Fibroblast of lung (primary cell): Measurements from ENCODE around the gene GALNT18. TPM values are rescaled to one million over a fixed set of nuclear protein-coding genes. Genes with fewer than 3 reads are reported as not detected.

Experiments used
- DNase-seq, 2 donors: peaks; one replicate each; pipeline versions ENCODE4 v3.0.0 to v3.0.0-alpha.2; 2010; ENCODE audit warnings: low read depth in 2 of 2
- H2AFZ ChIP-seq: 2 replicates; pipeline ENCODE4 v1.5.1; 2012; ENCODE audit warnings: low read length, control low read depth, inconsistent platforms
- H3K27ac ChIP-seq: 2 replicates; pipeline ENCODE4 v1.5.1; 2011; ENCODE audit warnings: low read length, control low read depth; ENCODE audit not compliant: insufficient read depth
- H3K27me3 ChIP-seq: 2 replicates; pipeline ENCODE4 v1.5.1; 2011; ENCODE audit warnings: mild to moderate bottlenecking, low read length; ENCODE audit not compliant: control insufficient read depth, insufficient read depth
- H3K36me3 ChIP-seq: 2 replicates; pipeline ENCODE4 v1.5.1; 2011; ENCODE audit warnings: low read length; ENCODE audit not compliant: control insufficient read depth, insufficient read depth
- H3K4me1 ChIP-seq: 2 replicates; pipeline ENCODE4 v1.5.1; 2011; ENCODE audit warnings: low read length; ENCODE audit not compliant: control insufficient read depth, insufficient read depth; ENCODE audit errors: extremely low read depth
- H3K4me2 ChIP-seq: 2 replicates; pipeline ENCODE4 v1.5.1; 2011; ENCODE audit warnings: low read length, control low read depth; ENCODE audit not compliant: insufficient read depth; ENCODE audit errors: extremely low read depth
- H3K4me3 ChIP-seq, 4 experiments: fragments of 200-600 bp in 1 of 4; sonication (generic) in 1 of 4; replicated peaks in 1 of 4; 2 replicates each; pipeline ENCODE4 v1.5.1; 2011 to 2016; ENCODE audit warnings: low read length in 4 of 4, low read depth in 3 of 4, mild to moderate bottlenecking in 3 of 4, control low read depth in 2 of 4, inconsistent platforms in 1 of 4, mixed read lengths in 1 of 4; ENCODE audit not compliant: insufficient read depth in 1 of 4; ENCODE audit errors: control extremely low read depth in 1 of 4
- H3K79me2 ChIP-seq: 2 replicates; pipeline ENCODE4 v1.5.1; 2012; ENCODE audit warnings: mild to moderate bottlenecking, low read length, inconsistent platforms; ENCODE audit not compliant: control insufficient read depth, insufficient read depth
- H3K9ac ChIP-seq: 2 replicates; pipeline ENCODE4 v1.5.1; 2011; ENCODE audit warnings: mild to moderate bottlenecking, low read length, control low read depth; ENCODE audit not compliant: insufficient read depth
- H3K9me3 ChIP-seq: 2 replicates; pipeline ENCODE4 v1.5.1; 2012; ENCODE audit warnings: low read depth, low read length; ENCODE audit not compliant: control insufficient read depth, insufficient read depth
- H4K20me1 ChIP-seq: 2 replicates; pipeline ENCODE4 v1.5.1; 2011; ENCODE audit warnings: low read length; ENCODE audit not compliant: control insufficient read depth, insufficient read depth; ENCODE audit errors: extremely low read depth
- CTCF ChIP-seq, 2 donors: IDR thresholded peaks in 1 of 2; conservative IDR thresholded peaks in 1 of 2; 1 replicate in 1 of 2; 2 replicates in 1 of 2; pipeline ENCODE4 v1.5.1; 2011 to 2012; ENCODE audit warnings: low read length in 2 of 2, control low read depth in 1 of 2, inconsistent platforms in 1 of 2, low read depth in 1 of 2, mild to moderate bottlenecking in 1 of 2
- EZH2 ChIP-seq: IDR thresholded peaks from 2 replicates; pipeline ENCODE4 v1.5.1; 2012; ENCODE audit warnings: low read length, control low read depth, mild to moderate bottlenecking; ENCODE audit errors: missing control alignments
- polyA plus RNA-seq, 2 donors: library from polyadenylated mRNA; depleted of rRNA in 1 of 2; stranded (reverse) in 1 of 2; unstranded in 1 of 2; fragments of >200 nt; gene quantifications; 2 replicates each; pipeline ENCODE4 v1.2.1, GENCODE V29; 2011 to 2012; ENCODE audit warnings: missing spikeins in 1 of 2
- total RNA-seq: library from RNA; depleted of rRNA; stranded (reverse); fragments of >200 nt; gene quantifications from 2 replicates; pipeline ENCODE4 v1.2.1, GENCODE V29; 2014

Gene GALNT18
- total and polyA plus RNA-seq, 2 donors (not counting 1 experiment from before 2014, with no cell fraction given): 0.50 to 19.3 TPM

- Histone ChIP-seq H3K4me3 (no peak overlapping the region), H3K9me3 (no peaks in the 10 kb centered on the region), H3K4me2 (no peak overlapping the region), H3K9ac (no peak overlapping the region), H3K27ac (no peak overlapping the region), H3K4me1 (no peaks in the 10 kb centered on the region), H3K27me3 (no peaks in the 10 kb centered on the region), H3K36me3 (no peaks in the 10 kb centered on the region), H2AFZ (no peak overlapping the region), H3K79me2 (no peaks in the 10 kb centered on the region), H4K20me1 (no peaks in the 10 kb centered on the region)
- no peak for DNase-seq
- TF ChIP-seq CTCF (conservative IDR thresholded peaks at IDR 0.05 in 1 of 2, IDR thresholded peaks at IDR 0.05 in 1 of 2; ENCODE audit: low read depth in 1 of 2, low read length in 2 of 2): no peak
- no peak for TF ChIP-seq EZH2
Measured at GRCh38 chr11:11528986-11529385, 92.8 kb downstream of the GALNT18 start.

- TF ChIP-seq EZH2: no peak
- no peak for TF ChIP-seq CTCF (conservative IDR thresholded peaks at IDR 0.05 in 1 of 2, IDR thresholded peaks at IDR 0.05 in 1 of 2; ENCODE audit: low read depth in 1 of 2, low read length in 2 of 2)
- H3K9me3 ChIP-seq: no peaks in the 10 kb centered on the region
Measured at GRCh38 chr11:11525283-11525682, 96.5 kb downstream of the GALNT18 start.

GRCh38 chr11:11524436-11525061 is 97.3 kb downstream of the GALNT18 start:
- Histone ChIP-seq H3K9ac (no peak overlapping the region), H3K4me1 (no peaks in the 10 kb centered on the region), H3K4me2 (no peak overlapping the region), H3K9me3 (no peaks in the 10 kb centered on the region), H2AFZ (no peak overlapping the region), H3K27ac (no peak overlapping the region), H3K4me3 (no peak overlapping the region), H4K20me1 (no peaks in the 10 kb centered on the region), H3K27me3 (no peaks in the 10 kb centered on the region), H3K36me3 (no peaks in the 10 kb centered on the region), H3K79me2 (no peaks in the 10 kb centered on the region)
- DNase-seq: no peak
- TF ChIP-seq CTCF (conservative IDR thresholded peaks at IDR 0.05 in 1 of 2, IDR thresholded peaks at IDR 0.05 in 1 of 2; ENCODE audit: low read depth in 1 of 2, low read length in 2 of 2) (no peak), EZH2 (no peak)

More at GRCh38 chr11:11525283-11525682, 96.5 kb downstream of the GALNT18 start:
- no peak overlapping the region for H3K4me3 ChIP-seq
- H3K79me2 ChIP-seq: no peaks in the 10 kb centered on the region
- H4K20me1 ChIP-seq: no peaks in the 10 kb centered on the region
- no peak overlapping the region for H3K4me2 ChIP-seq
- no peaks in the 10 kb centered on the region for H3K4me1 ChIP-seq
- no peaks in the 10 kb centered on the region for H3K27me3 ChIP-seq
- no peak overlapping the region for H3K27ac ChIP-seq
- no peak for DNase-seq
- H2AFZ ChIP-seq: no peak overlapping the region
- no peak overlapping the region for H3K9ac ChIP-seq
- H3K36me3 ChIP-seq: no peaks in the 10 kb centered on the region
